HUDEP-2 (cell line): ENCODE measurements around the gene GJC1.
A peak's percentile ranks its signal among the peaks of the same experiment; 100 is the strongest.

Experiments
- DNase-seq, 76 experiments: peaks; one replicate each; lab custom pipeline; 2025; ENCODE audit not compliant: unreplicated experiment in 76 of 76; lab: John Stamatoyannopoulos, UW

GJC1 gene

GRCh38 chr17:44829523-44830358 is at the start of gene GJC1:
Gene GJC1, minus strand, starts transcription at chr17:44830287. Its CDS starts 24,470 bp downstream, at chr17:44805817.
- peak in 2 of 76 experiments; percentile 52 to 75 for DNase-seq

GRCh38 chr17:44879376-44879775 is 49.3 kb upstream of the GJC1 start:
- DNase-seq: no peak

DNA sequence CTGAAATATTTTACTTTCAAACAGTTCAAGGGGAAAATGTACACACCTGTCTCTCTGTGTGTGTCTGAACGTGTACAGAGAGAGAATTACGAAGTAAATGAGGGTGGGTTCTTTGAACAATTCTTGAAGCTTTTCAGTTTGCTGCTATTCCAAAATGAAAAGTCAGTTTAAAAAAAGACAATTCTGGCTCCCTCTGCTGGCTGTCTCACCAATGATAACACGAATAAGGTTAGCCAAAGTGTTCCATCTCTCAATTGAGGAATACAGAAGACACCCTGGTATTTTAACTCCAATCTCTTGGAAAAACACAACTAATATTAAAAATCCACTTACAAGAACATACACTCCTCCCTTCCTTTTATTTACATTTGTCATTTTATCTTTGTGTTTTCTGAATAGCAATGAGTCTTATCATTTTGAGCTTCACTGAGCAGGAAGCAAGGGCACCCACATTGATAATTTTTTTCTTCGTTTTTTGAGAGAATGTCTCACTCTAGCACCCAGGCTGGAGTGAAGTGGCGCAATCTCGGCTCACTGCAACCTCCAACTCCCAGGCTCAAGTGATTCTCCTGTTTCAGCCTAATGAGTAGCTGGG is 48.6 kb upstream of the GJC1 start:
- peak in 19 of 76 experiments; percentile 1 to 28 (median 12) for DNase-seq

DNA sequence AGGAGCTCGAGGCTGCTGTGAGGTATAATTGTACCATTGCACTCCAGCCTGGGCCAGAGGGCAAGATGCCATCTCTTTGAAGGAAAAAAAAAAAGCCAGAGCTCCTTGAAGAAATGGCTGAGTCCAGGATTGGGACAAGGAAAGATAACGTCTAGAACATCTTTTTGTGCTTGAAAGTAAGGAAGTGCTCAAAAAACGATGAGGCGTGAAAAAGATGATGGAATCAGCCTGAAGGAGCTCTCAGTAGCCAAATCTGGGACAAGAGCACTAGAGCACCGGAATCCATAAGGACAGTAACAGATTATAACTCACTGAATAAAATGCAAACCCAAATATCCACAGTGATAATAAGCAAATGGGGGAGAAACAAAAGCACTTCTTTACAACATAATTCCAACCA is 47.0 kb upstream of the GJC1 start:
- no peak for DNase-seq

- no peak for DNase-seq
These were observed 45.7 kb upstream of the GJC1 start for GRCh38 chr17:44875761-44876160.

DNA sequence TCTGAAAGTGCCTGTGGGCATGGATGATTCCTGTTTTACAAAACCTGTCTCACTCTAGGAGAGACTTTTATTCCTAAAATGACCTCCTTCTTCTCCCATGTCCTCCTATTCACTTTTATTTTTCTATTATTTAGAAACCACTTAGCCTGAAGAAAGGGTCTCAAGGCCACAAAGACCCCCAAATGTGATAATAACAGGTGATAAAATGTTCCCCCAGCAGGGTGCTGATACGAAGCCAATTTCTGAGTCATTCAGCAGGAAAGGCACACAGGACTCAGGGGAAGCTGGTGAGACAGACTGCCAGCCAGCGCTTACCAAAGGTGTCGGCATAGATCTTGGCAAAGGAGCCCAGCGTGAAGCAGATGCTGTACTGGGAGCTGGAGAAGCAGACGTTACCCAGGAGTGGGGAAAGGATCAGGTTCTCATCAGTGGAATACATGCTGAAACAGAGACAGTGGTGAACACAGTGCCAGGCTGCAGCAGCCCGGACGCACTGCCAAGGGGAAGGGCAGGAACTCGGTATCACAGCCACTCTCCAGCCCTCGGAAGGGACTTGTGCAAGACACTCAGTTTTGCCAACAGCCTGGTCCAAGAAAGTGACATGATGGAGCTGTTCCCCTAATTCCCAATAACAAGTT is 42.2 kb upstream of the GJC1 start:
- DNase-seq: no peak

- no peak for DNase-seq
These were observed 41.5 kb upstream of the GJC1 start for GRCh38 chr17:44871556-44871955.

GRCh38 chr17:44867841-44868240 is 37.8 kb upstream of the GJC1 start:
- DNase-seq: no peak

DNA sequence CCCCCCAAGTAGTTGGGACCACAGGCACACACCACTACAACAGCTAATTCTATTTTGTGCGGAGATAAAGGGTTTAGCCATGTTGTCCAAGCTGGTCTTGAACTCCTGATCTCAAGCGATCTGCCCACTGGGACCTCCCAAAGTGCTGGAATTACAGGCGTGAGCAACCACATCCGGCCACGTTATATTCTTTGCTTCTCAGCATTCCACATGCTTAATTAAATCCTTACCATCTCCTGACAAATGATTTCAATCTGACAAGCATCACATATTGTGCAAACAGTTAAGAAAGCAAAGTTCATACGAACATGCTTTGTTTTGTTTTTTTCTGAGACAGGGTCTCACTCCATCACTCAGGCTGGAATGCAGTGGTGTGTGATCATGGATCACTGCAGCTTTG is 35.8 kb upstream of the GJC1 start:
- DNase-seq: no peak

DNA sequence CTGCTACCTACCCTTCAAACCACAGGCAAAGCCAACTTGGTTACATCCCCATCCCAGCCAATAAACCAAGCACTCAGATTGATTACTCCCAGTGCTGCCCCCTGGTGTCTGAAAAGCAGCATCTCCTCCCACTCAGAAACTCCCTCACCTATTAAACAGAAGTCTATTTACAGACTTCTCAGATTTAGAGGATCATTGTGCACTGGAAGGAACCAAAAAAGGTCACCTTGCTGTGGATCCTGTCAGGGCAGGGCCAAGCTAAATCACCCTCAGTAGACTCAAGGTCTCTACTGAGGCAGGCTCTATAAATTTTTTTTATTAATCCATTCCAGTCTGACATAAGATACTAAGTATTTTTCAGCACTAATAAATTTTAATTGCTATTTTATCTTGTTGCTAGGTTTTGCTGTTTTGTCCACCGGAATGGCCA is 35.2 kb upstream of the GJC1 start:
- peak in 50 of 76 experiments; percentile 3 to 77 (median 35) for DNase-seq

DNA sequence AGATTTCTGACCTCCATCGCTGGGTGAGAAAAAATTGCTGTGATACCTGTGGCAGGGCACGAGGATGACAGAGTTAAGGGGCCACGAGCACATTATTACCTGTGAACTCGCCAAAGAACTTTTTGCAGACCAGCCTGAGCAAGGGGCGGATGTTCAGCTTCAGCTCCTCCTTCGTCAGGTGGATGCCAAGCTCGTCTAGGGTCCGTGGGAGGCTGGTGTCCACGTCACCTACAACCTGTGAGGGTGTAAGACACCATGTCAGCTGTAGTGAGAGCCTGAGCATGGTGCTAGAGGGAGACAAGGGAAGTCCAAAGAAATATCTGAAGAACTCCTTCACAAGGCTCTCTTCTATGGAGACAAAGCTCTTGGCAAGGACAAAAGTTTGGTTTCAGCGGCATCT is 34.7 kb upstream of the GJC1 start:
- DNase-seq: no peak

GRCh38 chr17:44863061-44863918 is 33.2 kb upstream of the GJC1 start:
- DNase-seq: no peak

DNA sequence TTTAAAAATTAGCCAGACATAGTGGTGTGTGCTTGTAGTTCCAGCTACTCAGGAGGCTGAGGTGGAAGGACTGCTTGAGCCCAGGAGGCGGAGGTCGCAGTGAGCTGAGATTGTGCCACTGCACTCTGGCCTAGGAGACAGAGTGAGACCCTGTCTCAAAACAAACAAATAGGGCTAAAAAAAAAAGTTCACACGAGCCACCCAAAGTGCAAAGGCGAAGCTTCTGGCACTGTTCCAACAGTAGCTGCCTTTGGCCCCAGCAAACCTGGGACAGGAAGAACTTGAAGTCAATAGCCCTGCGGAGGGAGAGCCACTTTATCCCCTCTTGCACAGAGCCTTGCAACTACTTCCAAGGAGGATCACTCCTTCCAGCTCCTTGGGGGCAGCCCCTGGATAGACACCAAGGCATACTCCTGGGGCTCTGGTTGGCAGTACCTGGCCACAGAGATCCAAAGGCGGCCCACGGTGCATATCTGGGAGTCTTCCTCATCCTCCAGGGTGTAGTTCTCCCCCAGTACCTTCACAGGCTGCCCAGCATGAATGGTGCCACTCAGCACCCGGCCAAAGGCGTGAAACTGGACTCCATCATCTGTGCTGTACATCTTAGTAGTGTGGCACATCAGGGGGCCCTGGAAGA is 32.3 kb upstream of the GJC1 start:
- no peak for DNase-seq

- DNase-seq: no peak
These were observed 29.6 kb upstream of the GJC1 start for GRCh38 chr17:44859701-44860100.

DNA sequence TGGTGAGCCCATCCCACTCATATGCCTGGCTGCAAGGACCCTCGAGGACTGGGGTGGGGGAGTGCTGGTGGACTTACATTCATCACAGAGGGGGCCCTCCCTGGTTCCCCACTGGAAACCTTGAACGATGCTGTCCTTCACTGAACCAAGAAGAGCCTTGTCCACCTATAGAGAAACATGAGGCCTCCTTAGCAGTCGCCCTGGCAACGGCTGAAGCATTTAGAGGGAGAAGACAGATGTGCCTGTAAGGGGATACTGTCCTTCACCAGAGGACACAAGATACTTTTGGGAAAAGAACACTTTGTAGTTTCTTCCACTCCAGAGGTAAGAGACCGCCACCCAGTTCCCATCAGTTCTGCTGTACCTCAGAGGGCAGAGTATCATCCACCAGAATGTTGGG is 24.1 kb upstream of the GJC1 start:
- no peak for DNase-seq

DNA sequence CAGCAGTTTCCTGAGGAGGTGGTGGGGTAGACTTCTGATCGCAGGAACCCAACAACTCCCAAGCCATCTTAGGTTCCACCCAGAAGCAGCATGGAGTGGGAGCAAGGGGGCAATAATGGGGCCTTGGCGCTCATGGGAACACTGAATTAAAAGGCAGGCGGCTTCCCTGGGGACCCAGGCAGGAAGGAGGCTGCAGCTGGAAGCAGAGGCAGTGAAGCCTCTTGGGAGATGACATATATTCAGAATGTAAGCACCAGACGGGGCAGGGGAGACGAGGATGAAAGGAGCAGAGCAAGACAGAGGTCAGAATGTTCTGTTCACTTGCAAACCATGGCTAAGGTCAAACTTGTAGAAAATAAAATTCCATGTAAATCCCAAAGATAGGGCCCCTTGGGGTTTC is 20.5 kb upstream of the GJC1 start:
- DNase-seq: no peak

- DNase-seq: no peak
These were observed 19.9 kb upstream of the GJC1 start for GRCh38 chr17:44850025-44850424.

DNA sequence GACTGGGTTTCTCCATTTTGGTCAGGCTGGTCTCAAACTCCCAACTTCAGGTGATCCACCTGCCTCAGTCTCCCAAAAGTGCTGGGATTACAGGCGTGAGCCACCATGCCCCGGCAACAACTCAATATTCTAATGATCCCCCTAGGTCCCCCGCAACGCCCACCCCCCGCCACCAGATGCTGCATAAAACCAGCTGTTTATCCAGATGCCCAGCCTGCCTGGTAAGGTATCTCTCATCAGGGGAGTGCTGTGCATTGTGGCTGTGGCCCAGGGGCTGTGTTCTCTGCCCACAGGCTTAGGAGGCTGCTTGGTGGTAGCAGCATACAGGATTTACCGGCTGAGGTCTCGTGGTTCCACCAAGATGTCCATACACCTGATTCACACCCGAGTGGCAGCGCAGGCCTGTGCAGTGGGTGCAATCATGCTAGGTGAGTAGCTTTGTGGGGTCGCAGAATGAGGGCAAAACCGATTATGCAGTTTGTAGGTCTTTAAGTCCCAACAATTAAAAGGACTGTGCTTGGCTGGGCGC is 18.9 kb upstream of the GJC1 start:
- DNase-seq: no peak

- no peak for DNase-seq
These were observed 18.2 kb upstream of the GJC1 start for GRCh38 chr17:44848257-44848795.

DNA sequence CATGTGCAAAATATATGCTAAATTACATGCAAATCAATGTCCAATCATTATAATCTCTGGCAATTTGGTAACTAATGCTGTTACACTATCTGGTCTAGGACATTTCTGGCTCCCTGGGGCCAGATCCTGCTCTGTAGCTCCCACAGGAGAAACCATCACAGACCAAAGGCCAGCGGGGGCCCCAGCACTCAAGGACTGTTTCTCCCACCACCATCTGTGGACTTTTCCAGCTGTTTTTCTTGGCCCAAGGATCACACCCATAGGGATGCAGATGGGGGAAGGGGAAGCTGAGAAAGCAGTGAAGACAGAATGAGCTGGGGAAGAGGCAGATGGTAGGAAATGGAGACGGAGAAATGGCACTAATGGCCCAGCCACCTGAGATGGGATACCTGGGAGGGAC is 17.5 kb upstream of the GJC1 start, which contains the start of gene HIGD1B:
Gene HIGD1B, plus strand, starts transcription at position 298 of the 400 bp plus-strand sequence. CDS start 270 bp downstream, outside the sequence.
- no peak for DNase-seq
